AG09319 (cell line): ENCODE results near the gene ZNF135.

Experiments
- DNase-seq: peaks from one replicate; pipeline ENCODE4 v3.0.0-alpha.2; 2010; ENCODE audit warnings: low read depth; ENCODE audit errors: extremely low read depth
- TF ChIP-seq, protein P1 (sequence below): IDR thresholded peaks from 2 replicates; pipeline ENCODE4 v1.5.1; 2011; ENCODE audit warnings: low read depth, mild to moderate bottlenecking, inconsistent platforms, low read length, moderate library complexity

The ZNF135 gene

DNA sequence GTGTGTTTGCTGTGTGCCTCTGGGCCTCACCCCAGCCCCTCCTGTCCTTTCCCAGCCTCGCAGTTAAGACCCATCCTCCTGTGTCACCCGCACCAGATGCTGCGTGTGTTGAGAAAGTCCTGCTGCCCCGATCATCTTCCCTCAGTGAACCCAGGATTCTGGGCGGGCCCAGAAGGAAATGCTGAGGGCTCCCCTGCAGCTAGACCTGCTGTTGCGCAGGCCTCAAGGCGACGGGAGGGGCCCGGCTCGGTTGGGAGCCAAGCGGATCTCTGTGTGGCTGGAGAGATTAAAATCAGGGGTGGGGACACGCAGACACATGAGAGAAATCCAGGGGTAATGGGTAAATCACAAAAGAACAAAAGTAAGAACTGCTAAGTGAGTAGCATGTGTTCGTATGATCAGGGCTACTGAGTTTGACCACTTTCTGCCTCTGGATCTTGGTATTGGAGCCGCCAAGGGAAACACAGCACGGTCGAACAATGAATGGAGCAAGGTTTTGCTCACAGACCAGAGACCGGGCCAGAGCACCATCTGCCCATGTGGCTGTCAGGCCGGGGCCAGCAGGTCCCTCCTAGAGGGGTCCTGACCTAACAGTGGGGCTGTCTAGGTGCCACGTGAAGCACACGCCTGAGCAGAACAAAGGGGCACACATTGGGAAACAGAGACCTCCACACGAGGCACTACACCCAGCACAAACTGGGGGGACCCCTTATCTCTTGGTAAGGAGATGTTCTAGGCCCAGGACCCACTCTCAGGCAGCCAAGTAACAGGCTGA lies 18.1 kb upstream of the ZNF135 start:
- TF ChIP-seq, protein P1, sequence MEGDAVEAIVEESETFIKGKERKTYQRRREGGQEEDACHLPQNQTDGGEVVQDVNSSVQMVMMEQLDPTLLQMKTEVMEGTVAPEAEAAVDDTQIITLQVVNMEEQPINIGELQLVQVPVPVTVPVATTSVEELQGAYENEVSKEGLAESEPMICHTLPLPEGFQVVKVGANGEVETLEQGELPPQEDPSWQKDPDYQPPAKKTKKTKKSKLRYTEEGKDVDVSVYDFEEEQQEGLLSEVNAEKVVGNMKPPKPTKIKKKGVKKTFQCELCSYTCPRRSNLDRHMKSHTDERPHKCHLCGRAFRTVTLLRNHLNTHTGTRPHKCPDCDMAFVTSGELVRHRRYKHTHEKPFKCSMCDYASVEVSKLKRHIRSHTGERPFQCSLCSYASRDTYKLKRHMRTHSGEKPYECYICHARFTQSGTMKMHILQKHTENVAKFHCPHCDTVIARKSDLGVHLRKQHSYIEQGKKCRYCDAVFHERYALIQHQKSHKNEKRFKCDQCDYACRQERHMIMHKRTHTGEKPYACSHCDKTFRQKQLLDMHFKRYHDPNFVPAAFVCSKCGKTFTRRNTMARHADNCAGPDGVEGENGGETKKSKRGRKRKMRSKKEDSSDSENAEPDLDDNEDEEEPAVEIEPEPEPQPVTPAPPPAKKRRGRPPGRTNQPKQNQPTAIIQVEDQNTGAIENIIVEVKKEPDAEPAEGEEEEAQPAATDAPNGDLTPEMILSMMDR: no peak

DNA sequence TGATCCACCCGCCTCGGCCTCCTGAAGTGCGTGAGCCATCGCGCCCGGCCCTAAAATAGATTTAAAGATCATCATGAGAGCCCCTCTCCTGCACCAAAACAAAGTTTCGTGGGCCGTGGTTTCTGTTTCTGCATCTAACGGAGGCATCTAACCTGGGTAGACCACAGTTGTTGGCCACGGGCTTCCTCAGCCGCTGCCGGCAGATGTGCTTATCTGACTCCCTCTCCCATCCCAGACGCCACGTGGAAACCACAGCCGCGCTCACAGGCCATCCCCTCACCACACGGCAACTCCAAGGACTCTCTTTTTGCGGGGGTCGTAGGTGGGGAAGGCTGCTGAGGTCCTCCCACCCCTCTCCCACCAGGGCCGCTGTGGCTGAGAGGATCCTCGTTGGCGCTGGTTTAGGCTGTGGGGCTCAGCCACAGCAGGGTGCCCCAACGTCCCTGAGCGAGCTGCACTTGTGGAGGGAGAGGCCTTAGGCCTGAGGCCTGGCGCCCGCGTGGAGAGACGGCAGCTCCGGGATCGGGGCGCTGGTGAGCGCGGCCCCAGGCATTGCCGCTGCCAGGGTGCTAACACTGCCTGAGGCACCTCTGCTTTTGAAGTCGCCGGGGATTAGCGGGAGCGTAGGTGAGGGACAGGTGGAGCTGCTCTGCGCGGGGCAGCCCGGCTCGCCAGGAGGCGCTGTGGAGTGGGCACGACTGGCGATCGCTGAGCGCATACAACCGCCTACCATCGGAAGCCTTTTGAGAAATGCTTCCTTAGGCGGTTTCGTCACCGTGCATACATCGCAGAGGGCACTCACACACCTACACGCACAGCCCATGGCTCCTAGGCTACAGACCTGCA lies 16.4 kb upstream of the ZNF135 start:
- DNase-seq: no peak
- TF ChIP-seq, protein P1: no peak

More for the DNA sequence above, 18.1 kb upstream of the ZNF135 start:
- DNase-seq: no peak

DNA sequence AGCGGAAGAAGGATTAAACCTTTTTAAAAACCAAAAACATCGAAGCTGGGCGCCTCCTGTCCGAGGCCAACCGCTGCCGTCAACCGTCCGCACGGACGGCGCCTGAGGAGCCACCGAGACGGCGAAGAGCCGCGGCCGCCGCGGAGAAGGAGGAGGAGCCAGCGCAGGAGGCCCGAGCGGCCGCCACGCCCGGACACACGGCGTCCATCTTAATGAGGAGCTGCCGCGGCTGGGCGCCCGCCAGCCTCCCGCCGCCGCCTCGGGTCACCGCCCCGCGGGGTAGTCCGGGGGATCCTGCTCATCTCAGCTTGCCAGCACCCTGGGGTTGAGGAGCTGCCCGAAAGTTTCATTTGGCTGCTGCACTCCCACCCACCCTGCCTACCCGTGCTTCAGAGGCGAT lies 14.7 kb upstream of the ZNF135 start:
- TF ChIP-seq, protein P1: no peak
- no peak for DNase-seq

DNA sequence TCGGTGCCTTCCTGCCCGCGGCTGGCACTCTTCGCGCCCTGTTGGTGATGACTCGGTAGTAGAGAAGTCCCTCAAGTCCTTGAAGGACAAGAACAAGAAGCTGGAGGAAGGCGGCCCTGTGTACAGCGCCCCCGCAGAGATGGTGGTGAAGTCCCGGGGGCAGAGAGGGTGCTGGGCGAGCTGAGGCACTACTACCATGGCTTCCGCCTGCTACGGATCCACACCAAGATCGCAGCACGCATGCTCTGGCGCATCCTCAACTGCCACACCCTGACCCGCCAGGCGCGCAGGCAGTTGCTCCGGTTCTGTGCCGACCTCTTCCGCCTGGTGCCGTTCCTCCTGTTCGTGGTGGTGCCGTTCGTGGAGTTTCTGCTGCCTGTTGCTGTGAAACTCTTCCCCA lies 14.2 kb upstream of the ZNF135 start:
- TF ChIP-seq, protein P1: no peak
- no peak for DNase-seq

DNA sequence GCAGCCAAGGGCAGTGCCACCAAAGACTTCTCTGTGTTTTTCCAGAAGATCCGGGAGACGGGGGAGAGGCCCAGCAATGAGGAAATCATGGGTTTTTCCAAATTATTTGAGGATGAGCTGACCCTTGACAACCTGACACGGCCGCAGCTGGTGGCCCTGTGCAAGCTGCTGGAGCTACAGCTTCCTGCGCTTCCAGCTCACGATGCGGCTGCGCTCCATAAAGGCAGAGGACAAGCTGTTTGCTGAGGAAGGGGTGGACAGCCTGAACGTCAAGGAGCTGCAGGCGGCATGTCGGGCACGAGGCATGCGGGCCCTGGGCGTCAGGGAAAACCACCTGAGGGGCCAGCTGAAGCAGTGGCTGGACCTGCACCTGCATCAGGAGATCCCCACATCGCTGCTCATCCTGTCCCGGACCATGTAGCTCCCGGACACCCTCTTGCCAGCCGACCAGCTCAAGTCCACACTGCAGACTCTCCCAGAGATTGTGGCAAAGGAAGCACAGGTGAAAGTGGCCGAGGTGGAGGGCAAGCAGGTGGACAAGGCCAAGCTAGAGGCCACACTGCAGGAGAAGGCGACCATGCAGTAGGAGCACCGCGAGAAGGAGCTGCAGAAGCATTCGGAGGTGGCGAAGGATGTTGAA lies 13.6 kb upstream of the ZNF135 start:
- DNase-seq: no peak
- TF ChIP-seq, protein P1: no peak

DNA sequence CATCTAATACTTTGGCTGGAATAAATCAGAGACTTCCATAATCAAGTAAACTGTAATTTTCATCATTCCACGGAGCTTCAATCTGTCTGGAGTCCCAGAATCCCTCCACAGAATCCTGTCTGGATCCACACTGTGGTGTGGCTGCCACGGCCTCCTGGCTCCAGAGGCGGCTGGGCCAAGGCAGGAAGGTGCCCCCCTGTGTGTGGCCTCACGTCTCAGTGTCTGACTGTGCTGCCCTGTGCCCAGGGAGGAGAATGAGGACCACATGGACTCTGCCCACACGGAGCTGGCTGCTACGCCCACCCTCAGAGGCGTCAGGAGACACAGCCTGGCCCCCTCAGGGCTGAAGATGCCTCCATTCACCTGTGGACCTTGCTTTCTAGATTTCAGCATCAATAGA lies 12.2 kb upstream of the ZNF135 start:
- no peak for DNase-seq
- TF ChIP-seq, protein P1: no peak

DNA sequence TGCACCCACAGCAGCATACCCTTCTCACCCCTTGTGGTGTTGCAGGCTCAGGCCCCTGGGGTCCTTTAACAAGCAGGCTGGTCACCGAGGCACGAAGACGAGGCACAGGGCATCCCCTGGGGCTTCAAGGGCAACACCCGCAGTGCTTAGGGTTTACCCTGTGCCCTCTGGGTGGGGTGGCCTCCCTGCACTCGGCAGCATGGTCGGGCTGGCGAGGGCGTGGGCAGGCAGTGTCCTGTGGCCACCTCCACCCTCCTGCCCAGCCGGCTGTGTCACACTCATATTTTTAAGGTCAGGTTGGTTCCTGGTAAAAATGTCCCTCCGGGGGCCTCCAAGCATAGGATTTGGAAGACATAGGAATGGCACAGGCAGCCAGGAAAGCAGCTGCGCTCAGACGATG lies 11.4 kb upstream of the ZNF135 start:
- TF ChIP-seq, protein P1: no peak
- no peak for DNase-seq
